ENCODE measurements around the gene COTL1.

DNA sequence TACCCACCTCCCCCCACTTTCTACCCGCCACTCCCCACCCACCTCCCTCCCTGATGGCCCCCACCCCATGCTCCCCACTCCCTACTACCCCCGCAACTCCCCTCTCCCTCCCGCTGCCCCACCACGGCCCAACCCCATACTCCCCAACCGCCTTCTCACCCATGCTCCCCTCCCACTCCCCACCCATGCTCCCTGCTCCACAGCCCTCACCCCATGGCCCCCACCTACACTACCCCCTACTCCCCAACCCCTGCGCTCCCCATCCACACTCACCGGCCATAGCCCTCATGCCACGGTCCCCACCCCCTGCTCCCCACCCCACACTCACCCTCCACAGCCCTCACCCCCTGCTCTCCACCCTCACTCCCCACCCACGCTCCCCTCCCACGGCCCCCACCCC is 13.9 kb downstream of the COTL1 start:
- TF ChIP-seq, protein P1, sequence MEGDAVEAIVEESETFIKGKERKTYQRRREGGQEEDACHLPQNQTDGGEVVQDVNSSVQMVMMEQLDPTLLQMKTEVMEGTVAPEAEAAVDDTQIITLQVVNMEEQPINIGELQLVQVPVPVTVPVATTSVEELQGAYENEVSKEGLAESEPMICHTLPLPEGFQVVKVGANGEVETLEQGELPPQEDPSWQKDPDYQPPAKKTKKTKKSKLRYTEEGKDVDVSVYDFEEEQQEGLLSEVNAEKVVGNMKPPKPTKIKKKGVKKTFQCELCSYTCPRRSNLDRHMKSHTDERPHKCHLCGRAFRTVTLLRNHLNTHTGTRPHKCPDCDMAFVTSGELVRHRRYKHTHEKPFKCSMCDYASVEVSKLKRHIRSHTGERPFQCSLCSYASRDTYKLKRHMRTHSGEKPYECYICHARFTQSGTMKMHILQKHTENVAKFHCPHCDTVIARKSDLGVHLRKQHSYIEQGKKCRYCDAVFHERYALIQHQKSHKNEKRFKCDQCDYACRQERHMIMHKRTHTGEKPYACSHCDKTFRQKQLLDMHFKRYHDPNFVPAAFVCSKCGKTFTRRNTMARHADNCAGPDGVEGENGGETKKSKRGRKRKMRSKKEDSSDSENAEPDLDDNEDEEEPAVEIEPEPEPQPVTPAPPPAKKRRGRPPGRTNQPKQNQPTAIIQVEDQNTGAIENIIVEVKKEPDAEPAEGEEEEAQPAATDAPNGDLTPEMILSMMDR (conservative IDR thresholded peaks at IDR 0.05 in 1 of 2, IDR thresholded peaks at IDR 0.05 in 1 of 2; ENCODE audit: extremely low read depth in 1 of 2, insufficient read depth in 1 of 2, low read depth in 1 of 2, low read length in 2 of 2), result no peak
- no peak for TF ChIP-seq EZH2 (IDR thresholded peaks at IDR 0.05; ENCODE audit: borderline replicate concordance, low read length)
